H1 (cell line): ENCODE results near the gene CRTC2. TPM values are rescaled to one million over a fixed set of nuclear protein-coding genes. Genes with fewer than 3 reads are reported as not detected.
"Not testable (repeated sequence)": the region's sequence is repeated elsewhere in the genome, so short reads cannot be mapped to it uniquely, and the experiment has no call there.

Experiments used
- CTCF ChIA-PET: fragments of 300-600 bp; sonication (Branson Sonifier 250); formaldehyde crosslinking; loops from one replicate; lab custom pipeline; 2021; ENCODE audit not compliant: partially characterized antibody; lab: Charles Lee
- POLR2A ChIA-PET: fragments of 300-600 bp; sonication (Branson Sonifier 250); formaldehyde crosslinking; loops from one replicate; lab custom pipeline; 2021; ENCODE audit warnings: inconsistent platforms; ENCODE audit not compliant: partially characterized antibody; lab: Charles Lee
- DNase-seq, 2 experiments: peaks; one replicate each; pipeline versions ENCODE4 v3.0.0 to v3.0.0-alpha.2; 2010 to 2022; ENCODE audit warnings: low spot score in 2 of 2, low read depth in 1 of 2, mixed read lengths in 1 of 2
- FAIRE-seq: peaks from 2 replicates; lab custom pipeline; 2011; peaks lifted over from hg19 to GRCh38; lab: Jason Lieb, UNC
- H2AFZ ChIP-seq: 2 replicates; pipeline ENCODE4 v1.8.1; 2012; ENCODE audit warnings: low read length, inconsistent platforms
- H2AK5ac ChIP-seq: 2 replicates; pipeline ENCODE4 v1.6.1; 2013; ENCODE audit warnings: low read depth, low read length
- H2BK120ac ChIP-seq: replicated peaks from 2 replicates; pipeline ENCODE3; 2013; ENCODE audit warnings: low read depth, low read length, inconsistent platforms
- H2BK12ac ChIP-seq: 2 replicates; pipeline ENCODE4 v1.6.1; 2013; ENCODE audit warnings: low read depth, low read length
- H2BK15ac ChIP-seq: 2 replicates; pipeline ENCODE4 v1.6.1; 2013; ENCODE audit warnings: low read length
- H2BK20ac ChIP-seq: 2 replicates; pipeline ENCODE4 v1.6.1; 2013; ENCODE audit warnings: low read length
- H2BK5ac ChIP-seq: 2 replicates; pipeline ENCODE4 v1.6.1; 2013; ENCODE audit warnings: low read depth, low read length
- H3K14ac ChIP-seq: 2 replicates; pipeline ENCODE4 v1.6.1; 2013; ENCODE audit warnings: inconsistent platforms; ENCODE audit not compliant: insufficient read length
- H3K18ac ChIP-seq: 2 replicates; pipeline ENCODE4 v1.6.1; 2013; ENCODE audit warnings: low read length; ENCODE audit errors: extremely low read depth
- H3K23ac ChIP-seq: 2 replicates; pipeline ENCODE4 v1.6.1; 2013; ENCODE audit warnings: inconsistent platforms; ENCODE audit not compliant: insufficient read length
- H3K23me2 ChIP-seq: 2 replicates; pipeline ENCODE4 v1.6.1; 2013; ENCODE audit warnings: low read depth, low read length
- H3K27ac ChIP-seq: 2 replicates; pipeline ENCODE4 v1.6.1; 2011; ENCODE audit warnings: low read depth, low read length, inconsistent platforms
- H3K27me3 ChIP-seq, 4 experiments: replicated peaks in 1 of 4; 1 replicate in 1 of 4; 2 replicates in 3 of 4; pipeline versions ENCODE4 v1.6.1 to v1.8.1; 2011 to 2013; ENCODE audit warnings: low read length in 3 of 4, mild to moderate bottlenecking in 3 of 4, inconsistent platforms in 2 of 4, mixed read lengths in 2 of 4, moderate library complexity in 1 of 4; ENCODE audit not compliant: control insufficient read depth in 3 of 4, insufficient read depth in 3 of 4; ENCODE audit errors: extremely low read depth in 1 of 4
- H3K36me3 ChIP-seq, 4 experiments: 2 replicates each; pipeline versions ENCODE4 v1.6.1 to v1.8.1; 2011 to 2013; ENCODE audit warnings: mild to moderate bottlenecking in 4 of 4, low read length in 3 of 4, moderate library complexity in 2 of 4, control low read depth in 1 of 4, inconsistent platforms in 1 of 4; ENCODE audit not compliant: insufficient read depth in 4 of 4, control insufficient read depth in 2 of 4
- H3K4ac ChIP-seq: replicated peaks from 2 replicates; pipeline ENCODE3; 2013; ENCODE audit warnings: low read length, low read depth, mixed read lengths, inconsistent platforms; ENCODE audit not compliant: insufficient read length
- H3K4me1 ChIP-seq, 4 experiments: replicated peaks in 1 of 4; 1 replicate in 1 of 4; 2 replicates in 3 of 4; pipeline versions ENCODE4 v1.6.1 to v1.8.1; 2011 to 2013; ENCODE audit warnings: low read length in 3 of 4, inconsistent platforms in 2 of 4, mixed read lengths in 1 of 4; ENCODE audit not compliant: insufficient read depth in 4 of 4, control insufficient read depth in 3 of 4
- H3K4me2 ChIP-seq, 2 experiments: 2 replicates each; pipeline versions ENCODE4 v1.6.1 to v1.8.1; 2011 to 2013; ENCODE audit warnings: low read depth in 2 of 2, low read length in 2 of 2, control low read depth in 1 of 2, inconsistent platforms in 1 of 2, mild to moderate bottlenecking in 1 of 2; ENCODE audit not compliant: insufficient read depth in 1 of 2
- H3K4me3 ChIP-seq, 4 experiments: fragments of 200-600, 300-600 bp in 1 of 4; sonication (generic), shearing (Covaris generic), sonication (Bioruptor Twin) in 1 of 4; 2 replicates each; pipeline versions ENCODE4 v1.5.1 to v1.8.1; 2011 to 2016; ENCODE audit warnings: low read length in 4 of 4, low read depth in 3 of 4, control low read depth in 2 of 4, inconsistent platforms in 2 of 4, mild to moderate bottlenecking in 2 of 4, mixed read lengths in 1 of 4, moderate library complexity in 1 of 4; ENCODE audit not compliant: insufficient read depth in 2 of 4; ENCODE audit errors: extremely low read depth in 1 of 4
- H3K56ac ChIP-seq: replicated peaks from 2 replicates; pipeline ENCODE3; 2013; ENCODE audit warnings: low read depth, mild to moderate bottlenecking, mixed read lengths, low read length, inconsistent platforms; ENCODE audit not compliant: insufficient read length
- H3K79me1 ChIP-seq: 2 replicates; pipeline ENCODE4 v1.6.1; 2013; ENCODE audit warnings: low read depth, low read length, control low read depth
- H3K79me2 ChIP-seq, 2 experiments: 2 replicates each; pipeline versions ENCODE4 v1.6.1 to v1.8.1; 2012 to 2013; ENCODE audit warnings: low read length in 2 of 2, mild to moderate bottlenecking in 2 of 2, inconsistent platforms in 1 of 2; ENCODE audit not compliant: insufficient read depth in 2 of 2, control insufficient read depth in 1 of 2
- H3K9ac ChIP-seq, 4 experiments: replicated peaks in 1 of 4; 1 replicate in 1 of 4; 2 replicates in 3 of 4; pipeline versions ENCODE4 v1.6.1 to v1.8.1; 2011 to 2013; ENCODE audit warnings: low read depth in 3 of 4, low read length in 3 of 4, control low read depth in 2 of 4, mild to moderate bottlenecking in 2 of 4, moderate library complexity in 2 of 4, inconsistent platforms in 1 of 4; ENCODE audit errors: extremely low read depth in 1 of 4
- H3K9me3 ChIP-seq, 2 experiments: 2 replicates each; pipeline versions ENCODE4 v1.6.1 to v1.8.1; 2012 to 2013; ENCODE audit warnings: mild to moderate bottlenecking in 2 of 2, moderate library complexity in 2 of 2, control low read depth in 1 of 2, inconsistent platforms in 1 of 2, low read depth in 1 of 2, low read length in 1 of 2, mixed read lengths in 1 of 2; ENCODE audit not compliant: insufficient read depth in 2 of 2
- H4K20me1 ChIP-seq, 2 experiments: replicated peaks in 1 of 2; 2 replicates each; pipeline versions ENCODE3 to v1.8.1; 2011 to 2013; ENCODE audit warnings: inconsistent platforms in 2 of 2, low read length in 2 of 2, mild to moderate bottlenecking in 1 of 2; ENCODE audit not compliant: insufficient read depth in 2 of 2, control insufficient read depth in 1 of 2
- H4K5ac ChIP-seq: 2 replicates; pipeline ENCODE4 v1.6.1; 2013; ENCODE audit warnings: low read length, low read depth, mixed read lengths, inconsistent platforms; ENCODE audit not compliant: insufficient read length
- H4K8ac ChIP-seq: 2 replicates; pipeline ENCODE4 v1.8.0; 2013; ENCODE audit warnings: mild to moderate bottlenecking, moderate library complexity, low read length, inconsistent platforms; ENCODE audit not compliant: insufficient read depth; ENCODE audit errors: extremely low read depth
- H4K91ac ChIP-seq: replicated peaks from 2 replicates; pipeline ENCODE3; 2013; ENCODE audit warnings: low read length, mixed read lengths, inconsistent platforms; ENCODE audit not compliant: insufficient read length
- WGBS, 2 experiments: shearing (Covaris generic) in 1 of 2; methylation state at CpG; one replicate each; pipeline versions ENCODE4 v1.1.6 to v1.1.7; 2013 to 2015; ENCODE audit warnings: low lambda C conversion rate in 2 of 2, mixed read lengths in 2 of 2, inconsistent platforms in 1 of 2, low coverage in 1 of 2, missing lambda C conversion rate in 1 of 2; ENCODE audit not compliant: insufficient replicate concordance in 2 of 2, insufficient coverage in 1 of 2, insufficient read length in 1 of 2; ENCODE audit errors: extremely low coverage in 1 of 2, missing lambda C conversion rate in 1 of 2; 5-methylcytosine and 5-hydroxymethylcytosine counted together
- polyA plus RNA-seq, 7 experiments: library from polyadenylated mRNA; depleted of rRNA in 3 of 7; stranded (reverse) in 5 of 7; unstranded in 2 of 7; fragments of >200 nt in 5 of 7; fragments of 200-250 nt in 2 of 7; gene quantifications; 1 replicate in 5 of 7; 2 replicates in 1 of 7; 4 replicates in 1 of 7; pipeline versions ENCODE4 v1.2.1 to v1.2.3, GENCODE V29; 2011 to 2013; ENCODE audit warnings: missing spikeins in 2 of 7, mixed read lengths in 2 of 7
- total RNA-seq: library from RNA; stranded (reverse); fragmentation: NEBNext Ultra II Directional; extraction: Animal tissue kit (Norgen Biotek cat#: 25700); gene quantifications from 2 replicates; pipeline ENCODE4 v1.2.1, GENCODE V29; 2021

The CRTC2 gene
- total and polyA plus RNA-seq, 2 of the 8 experiments (the other 6 are each of a cell fraction or from before 2014, with no cell fraction given) = 28.6 to 34.3 TPM

DNA sequence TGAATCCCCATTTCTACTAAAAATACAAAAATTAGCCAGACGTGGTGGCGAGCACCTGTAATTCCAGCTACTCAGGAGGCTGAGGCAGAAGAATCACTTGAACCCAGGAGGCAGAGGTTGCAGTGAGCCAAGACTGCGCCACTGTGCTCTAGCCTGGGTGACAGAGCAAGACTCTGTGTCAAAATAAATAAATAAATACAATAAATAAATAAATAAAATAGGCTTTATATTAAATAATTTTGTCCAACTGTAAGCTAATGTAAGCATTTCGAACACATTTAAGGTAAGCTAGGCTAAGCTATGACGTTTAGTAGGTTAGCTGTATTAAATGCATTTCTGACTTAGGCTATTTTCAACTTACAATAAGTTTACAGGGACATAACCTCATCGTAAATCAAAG is 47.9 kb downstream of the CRTC2 start:
- H3K9ac ChIP-seq, H2BK20ac ChIP-seq, H2BK5ac ChIP-seq, H4K20me1 ChIP-seq, H3K27me3 ChIP-seq, H3K4me1 ChIP-seq, H3K56ac ChIP-seq, H3K4me2 ChIP-seq, H4K91ac ChIP-seq, H3K18ac ChIP-seq, H2BK15ac ChIP-seq, H2AFZ ChIP-seq, H3K9me3 ChIP-seq, H3K14ac ChIP-seq, H2BK120ac ChIP-seq, H2AK5ac ChIP-seq, FAIRE-seq, H3K4me3 ChIP-seq, H3K23ac ChIP-seq, H3K36me3 ChIP-seq, H2BK12ac ChIP-seq, DNase-seq, H3K27ac ChIP-seq, H4K5ac ChIP-seq, H4K8ac ChIP-seq, H3K4ac ChIP-seq, H3K23me2 ChIP-seq, H3K79me1 ChIP-seq: not testable (repeated sequence)
- ChIA-PET POLR2A (interaction anchor here (0.7 to 4.7 kb wide), 6 partner anchors 9 to 81 kb away, joined by 3 to 35 read pairs (median 6); partner anchors contain the start of genes GATAD2B and RPS27), CTCF (interaction anchor here (0.7 to 1.5 kb wide), 3 partner anchors 10 to 282 kb away, joined by 3 to 5 read pairs (median 3); partner anchors contain the start of gene S100A1)
- peaks cover 12 to 93% of the 10 kb centered on the region in 2 experiments for H3K79me2 ChIP-seq
- WGBS, 2 experiments = 91% methylated on average over 6 of the region's 6 CpGs; no CpG with 5 or more reads in 1 of the 2 experiments
